Endothelial cell of umbilical vein (primary cell): ENCODE results near the gene ACP5. TPM values are rescaled to one million over a fixed set of nuclear protein-coding genes. Genes with fewer than 3 reads are reported as not detected.
"Not testable (repeated sequence)": the region's sequence is repeated elsewhere in the genome, so short reads cannot be mapped to it uniquely, and the experiment has no call there.

Source experiments
- BruUV-seq: library from RNA; stranded (reverse); fragments of 400-500 nt; replicated peaks from 2 replicates; lab custom pipeline; 2021; lab: Mats Ljungman, UMichigan
- CTCF ChIA-PET: fragments of 300-600, 350-600 bp; sonication (Branson Sonifier 250); formaldehyde crosslinking; loops from one replicate; lab custom pipeline; 2021; ENCODE audit warnings: antibody characterized with exemption, inconsistent platforms; lab: Charles Lee
- POLR2A ChIA-PET: fragments of 300-600, 350-600 bp; sonication (Branson Sonifier 250); formaldehyde crosslinking; loops from one replicate; lab custom pipeline; 2021; ENCODE audit warnings: antibody characterized with exemption, inconsistent platforms; lab: Charles Lee
- DNase-seq: peaks from one replicate; pipeline ENCODE4 v3.0.0-alpha.2; 2011; ENCODE audit warnings: low read depth, low spot score
- FAIRE-seq: peaks from 2 replicates; lab custom pipeline; 2011; peaks lifted over from hg19 to GRCh38; lab: Jason Lieb, UNC
- H2AFZ ChIP-seq: 2 replicates; pipeline ENCODE4 v1.6.0; 2012; ENCODE audit warnings: low read depth, low read length, control low read depth, inconsistent platforms
- H3K27ac ChIP-seq: 2 replicates; pipeline ENCODE4 v1.5.1; 2011; ENCODE audit warnings: low read depth, mild to moderate bottlenecking, control low read depth, low read length, moderate library complexity; ENCODE audit not compliant: insufficient read depth
- H3K27me3 ChIP-seq, 2 experiments: 2 replicates each; pipeline versions ENCODE4 v1.6.0 to v1.6.1; 2011; ENCODE audit warnings: low read length in 2 of 2, mixed read lengths in 1 of 2; ENCODE audit not compliant: control insufficient read depth in 2 of 2, insufficient read depth in 2 of 2
- H3K36me3 ChIP-seq, 2 experiments: 2 replicates in 1 of 2; 3 replicates in 1 of 2; pipeline ENCODE4 v1.5.1; 2011; ENCODE audit warnings: low read length in 2 of 2, mild to moderate bottlenecking in 1 of 2, moderate library complexity in 1 of 2; ENCODE audit not compliant: control insufficient read depth in 2 of 2, insufficient read depth in 2 of 2; ENCODE audit errors: extremely low read depth in 1 of 2
- H3K4me1 ChIP-seq: 3 replicates; pipeline ENCODE4 v1.5.1; 2011; ENCODE audit warnings: mild to moderate bottlenecking, low read length; ENCODE audit not compliant: control insufficient read depth, insufficient read depth; ENCODE audit errors: extremely low read depth
- H3K4me2 ChIP-seq: 2 replicates; pipeline ENCODE4 v1.6.1; 2011; ENCODE audit warnings: low read length, control low read depth, mixed read lengths; ENCODE audit not compliant: insufficient read depth
- H3K4me3 ChIP-seq, 3 experiments: fragments of 200-600 bp in 1 of 3; sonication (generic), shearing (Covaris generic) in 1 of 3; replicated peaks in 1 of 3; 2 replicates each; pipeline ENCODE4 v1.5.1; 2011 to 2016; ENCODE audit warnings: control low read depth in 3 of 3, low read length in 3 of 3, mild to moderate bottlenecking in 2 of 3, inconsistent platforms in 1 of 3, low read depth in 1 of 3, moderate library complexity in 1 of 3; ENCODE audit not compliant: insufficient read depth in 1 of 3
- H3K79me2 ChIP-seq: 2 replicates; pipeline ENCODE4 v1.6.0; 2012; ENCODE audit warnings: low read length, inconsistent platforms; ENCODE audit not compliant: control insufficient read depth, insufficient read depth
- H3K9ac ChIP-seq: replicated peaks from 2 replicates; pipeline ENCODE3; 2011; ENCODE audit warnings: low read length, control low read depth; ENCODE audit not compliant: insufficient read depth; ENCODE audit errors: extremely low read depth
- H3K9me1 ChIP-seq: replicated peaks from 3 replicates; pipeline ENCODE4 v1.6.0; 2011; ENCODE audit warnings: mild to moderate bottlenecking, low read length; ENCODE audit not compliant: control insufficient read depth, insufficient read depth; ENCODE audit errors: extremely low read depth
- H3K9me3 ChIP-seq: replicated peaks from 2 replicates; pipeline ENCODE4 v1.5.1; 2012; ENCODE audit warnings: low read length, inconsistent platforms; ENCODE audit not compliant: control insufficient read depth, insufficient read depth
- H4K20me1 ChIP-seq: replicated peaks from 2 replicates; pipeline ENCODE3; 2011; ENCODE audit warnings: mild to moderate bottlenecking, low read length; ENCODE audit not compliant: control insufficient read depth, insufficient read depth; ENCODE audit errors: extremely low read depth
- CTCF ChIP-seq, 2 donors: IDR thresholded peaks; 1 replicate in 1 of 2; 2 replicates in 1 of 2; pipeline ENCODE4 v1.5.1; 2011; ENCODE audit warnings: low read length in 2 of 2, mild to moderate bottlenecking in 2 of 2, moderate library complexity in 2 of 2, control low read depth in 1 of 2, inconsistent platforms in 1 of 2, low read depth in 1 of 2; ENCODE audit not compliant: insufficient read depth in 1 of 2; ENCODE audit errors: extremely low read depth in 1 of 2
- JUN ChIP-seq: IDR thresholded peaks from 2 replicates; pipeline ENCODE4 v1.6.1; 2011; ENCODE audit warnings: borderline replicate concordance, low read depth; ENCODE audit not compliant: insufficient read length, insufficient read depth
- MAX ChIP-seq: IDR thresholded peaks from 2 replicates; pipeline ENCODE4 v1.6.1; 2011; ENCODE audit not compliant: insufficient read depth, insufficient read length
- MYC ChIP-seq: IDR thresholded peaks from one replicate; pipeline ENCODE4 v1.6.1; 2011; ENCODE audit warnings: mild to moderate bottlenecking, low read depth, low read length
- POLR2A ChIP-seq: IDR thresholded peaks from 2 replicates; pipeline ENCODE4 v1.6.1; 2012; ENCODE audit warnings: low read depth, mild to moderate bottlenecking, control low read depth, low read length
- POLR2AphosphoS5 ChIP-seq: IDR thresholded peaks from 2 replicates; pipeline ENCODE4 v1.6.1; 2012; ENCODE audit warnings: low read depth, mild to moderate bottlenecking, control low read depth, low read length, moderate library complexity; ENCODE audit not compliant: insufficient read depth
- dilution Hi-C: fragments of 300-500 bp; cut with MboI; formaldehyde crosslinking; loops from one replicate; pipeline ENCODE4 v1.15.0; 2019; ENCODE audit warnings: low sequenced_read_pairs; ENCODE audit not compliant: extremely low pct_ligation_motif_present
- intact Hi-C: fragments of 100-400 bp; cut with micrococcal nuclease; formaldehyde crosslinking; loops from one replicate; pipeline ENCODE4 v1.10.0; 2022
- polyA plus RNA-seq, 4 experiments: library from polyadenylated mRNA; depleted of rRNA in 3 of 4; stranded (reverse) in 3 of 4; unstranded in 1 of 4; fragments of >200 nt; gene quantifications; 2 replicates each; pipeline versions ENCODE4 v1.2.1 to v1.2.3, GENCODE V29; 2011 to 2012; ENCODE audit warnings: missing spikeins in 1 of 4
- total RNA-seq: library from RNA; stranded (reverse); gene quantifications from 2 replicates; pipeline ENCODE4 v1.2.3, GENCODE V29; 2021

ACP5 gene
- total and polyA plus RNA-seq, 2 donors (not counting 3 experiments of a cell fraction or from before 2014, with no cell fraction given): 1.3 TPM; not detected in 1

- DNase-seq, FAIRE-seq, H3K4me1 ChIP-seq, BruUV-seq, H3K4me2 ChIP-seq, H3K9ac ChIP-seq, H2AFZ ChIP-seq, H3K9me3 ChIP-seq, intact Hi-C loops, H3K9me1 ChIP-seq, H3K27me3 ChIP-seq, H3K27ac ChIP-seq, H3K79me2 ChIP-seq, POLR2A ChIA-PET, H4K20me1 ChIP-seq, H3K36me3 ChIP-seq, dilution Hi-C loops, H3K4me3 ChIP-seq: not testable (repeated sequence)
- CTCF ChIA-PET: interaction anchor here (1.2 kb wide), 1 partner anchor 15 kb away, joined by 3 read pairs; the partner anchor contains the start of gene ELOF1
Measured at GRCh38 chr19:11573354-11573753, 4.1 kb downstream of the ACP5 start.

DNA sequence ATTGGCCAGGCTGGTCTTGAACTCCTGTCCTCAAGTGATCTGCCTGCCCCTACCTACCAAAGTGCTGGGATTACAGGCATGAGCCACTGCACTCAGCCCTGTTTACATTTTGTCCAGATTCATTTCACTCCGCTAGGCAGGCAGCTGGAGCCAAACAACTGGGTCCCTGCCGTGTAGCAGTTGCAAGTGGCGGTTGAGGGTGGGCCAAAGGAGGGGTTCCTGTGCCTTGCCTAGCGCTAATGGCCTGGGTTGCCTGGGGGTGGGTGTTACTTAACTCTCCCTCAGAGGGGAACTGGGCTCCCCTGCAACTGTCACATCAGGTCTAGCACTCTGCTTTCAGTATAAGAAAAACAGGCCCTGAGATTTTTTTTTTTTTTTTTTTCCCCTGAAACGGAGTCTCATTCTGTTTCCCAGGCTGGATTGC lies 7.4 kb downstream of the ACP5 start:
- intact Hi-C loops: no loop called here
- Histone ChIP-seq H3K27me3 (no peaks in the 10 kb centered on the region), H4K20me1 (no peaks in the 10 kb centered on the region), H3K4me3 (no peak overlapping the region), H3K79me2 (no peaks in the 10 kb centered on the region), H2AFZ (no peak overlapping the region), H3K4me2 (no peak overlapping the region), H3K9me3 (no peaks in the 10 kb centered on the region), H3K27ac (no peak overlapping the region), H3K9me1 (no peaks in the 10 kb centered on the region), H3K36me3 (no peaks in the 10 kb centered on the region), H3K9ac (no peak overlapping the region), H3K4me1 (no peaks in the 10 kb centered on the region)
- FAIRE-seq (no peak), DNase-seq (no peak)
- no TSS peak for BruUV-seq
- dilution Hi-C loops: no loop called here
- ChIA-PET POLR2A (interaction anchor here (0.7 kb wide), 1 partner anchor 54 kb away, joined by 3 read pairs; no protein-coding TSS in a partner anchor), CTCF (no interaction called here)
- TF ChIP-seq MYC (no peak), MAX (no peak), JUN (no peak), CTCF (IDR thresholded peaks at IDR 0.05; ENCODE audit: extremely low read depth in 1 of 2, insufficient read depth in 1 of 2, low read depth in 1 of 2, low read length in 2 of 2) (no peak), POLR2AphosphoS5 (no peak), POLR2A (no peak)
